Mammary epithelial cell (primary cell): ENCODE data around the gene SLC25A44.

Experiments
- CTCF ChIP-seq, 2 donors: IDR thresholded peaks in 1 of 2; conservative IDR thresholded peaks in 1 of 2; 2 replicates each; pipeline ENCODE4 v1.5.1; 2011 to 2012; ENCODE audit warnings: inconsistent platforms in 2 of 2, low read length in 2 of 2, mild to moderate bottlenecking in 2 of 2, control low read depth in 1 of 2, low read depth in 1 of 2; ENCODE audit not compliant: insufficient read depth in 1 of 2; ENCODE audit errors: extremely low read depth in 1 of 2
- EZH2 ChIP-seq: IDR thresholded peaks from 2 replicates; pipeline ENCODE4 v1.6.1; 2012; ENCODE audit warnings: low read length, inconsistent platforms, borderline replicate concordance

GRCh38 chr1:156251527-156251926 is 57.6 kb downstream of the SLC25A44 start:
- TF ChIP-seq CTCF (conservative IDR thresholded peaks at IDR 0.05 in 1 of 2, IDR thresholded peaks at IDR 0.05 in 1 of 2; ENCODE audit: extremely low read depth in 1 of 2, insufficient read depth in 1 of 2, low read depth in 1 of 2, low read length in 2 of 2): no peak
- TF ChIP-seq EZH2: no peak
